Tongue (tissue), 2 donors: ENCODE data around the gene SMIM12. TPM values are rescaled to one million over a fixed set of nuclear protein-coding genes. Genes with fewer than 3 reads are reported as not detected.
"Not testable (repeated sequence)": the region's sequence is repeated elsewhere in the genome, so short reads cannot be mapped to it uniquely, and the experiment has no call there.

Experiments used
- DNase-seq: peaks from one replicate; pipeline ENCODE4 v3.0.0-alpha.2; 2015
- total RNA-seq: library from RNA; depleted of rRNA; stranded (reverse); fragments of >200 nt; gene quantifications from one replicate; pipeline ENCODE4 v1.2.3, GENCODE V29; 2014

SMIM12 gene
- total RNA-seq, 1 donor from 2014 or later: 16.9 TPM

DNA sequence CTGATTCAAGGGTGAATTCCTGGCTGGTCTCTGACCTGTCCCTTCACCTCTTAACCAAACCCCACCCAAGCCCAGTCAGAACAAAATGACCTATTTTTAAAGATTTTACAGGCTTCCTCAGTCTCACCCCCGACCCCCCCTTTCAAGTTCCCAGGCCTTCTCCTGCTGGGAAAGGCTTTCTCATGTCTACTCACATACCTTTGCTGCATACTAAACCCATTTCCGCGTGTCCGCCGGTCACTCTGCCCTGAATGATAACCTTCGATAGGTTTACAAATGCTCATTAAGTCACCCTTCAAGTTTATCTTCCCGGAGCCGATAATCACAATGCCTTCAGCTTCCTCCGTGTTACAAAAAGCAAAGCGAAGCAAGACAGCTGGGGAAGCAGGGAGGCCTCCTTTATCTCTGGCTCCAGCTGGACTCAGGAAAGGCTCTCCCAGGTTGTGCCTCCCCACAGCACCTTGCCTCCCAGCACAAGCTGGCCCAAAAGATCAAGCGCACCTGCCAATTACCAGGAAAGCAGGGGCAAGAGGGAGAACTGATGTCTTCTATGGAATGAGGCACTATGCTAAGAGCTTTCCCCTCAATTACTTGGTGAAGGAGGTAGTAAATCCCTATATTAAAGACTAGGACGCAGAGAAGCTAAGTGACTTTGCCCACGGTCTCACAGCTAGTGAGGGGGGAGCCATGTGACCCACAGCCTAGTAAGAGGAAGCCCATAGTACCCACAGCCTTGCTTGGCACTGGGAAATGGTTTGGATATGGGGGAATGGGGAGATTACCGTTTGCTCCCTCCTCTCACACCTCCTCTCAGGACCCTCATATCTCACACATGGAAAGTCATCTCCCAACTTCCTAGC, 15.9 kb downstream of the SMIM12 start:
- DNase-seq: no peak

DNA sequence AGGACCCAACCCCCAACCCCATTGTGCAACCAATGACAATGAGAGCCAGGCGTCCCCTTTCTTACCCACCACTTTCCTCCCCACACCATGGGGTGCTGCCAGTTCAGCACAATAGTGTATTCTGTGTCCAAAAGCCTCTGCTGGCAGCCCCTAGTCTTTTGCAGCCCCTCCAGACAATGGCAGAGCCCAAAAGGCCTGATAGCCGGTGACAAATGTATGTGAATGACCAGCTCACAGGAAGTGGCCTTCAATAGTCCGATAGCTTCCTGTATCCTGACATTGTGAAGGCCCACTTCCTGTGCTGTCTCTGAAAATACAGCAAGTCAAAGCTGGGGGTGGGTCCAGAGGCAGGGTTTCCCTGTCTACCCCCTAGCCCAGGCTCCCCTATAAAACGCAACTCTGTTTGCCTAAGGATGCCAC, 16.6 kb downstream of the SMIM12 start:
- no peak for DNase-seq

DNA sequence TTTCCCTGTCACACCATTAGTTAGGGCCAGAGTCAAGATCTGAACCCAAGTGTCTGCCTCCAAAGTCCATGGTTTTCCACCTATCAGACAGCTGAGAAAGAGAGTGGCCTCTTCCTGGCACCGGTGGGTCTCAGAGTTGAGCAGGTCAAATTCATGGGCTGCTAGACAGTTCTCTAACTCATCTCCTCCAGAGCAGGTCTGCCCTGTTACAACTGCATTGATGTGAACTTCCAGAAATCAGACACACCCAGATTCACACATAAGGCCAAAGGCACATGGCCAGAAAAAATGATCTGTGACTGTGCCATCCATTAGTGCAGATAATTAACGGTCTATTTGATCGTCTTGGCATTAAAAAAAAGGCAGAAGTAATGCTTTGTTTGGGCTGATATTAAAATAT, 17.5 kb downstream of the SMIM12 start:
- DNase-seq: no peak

DNA sequence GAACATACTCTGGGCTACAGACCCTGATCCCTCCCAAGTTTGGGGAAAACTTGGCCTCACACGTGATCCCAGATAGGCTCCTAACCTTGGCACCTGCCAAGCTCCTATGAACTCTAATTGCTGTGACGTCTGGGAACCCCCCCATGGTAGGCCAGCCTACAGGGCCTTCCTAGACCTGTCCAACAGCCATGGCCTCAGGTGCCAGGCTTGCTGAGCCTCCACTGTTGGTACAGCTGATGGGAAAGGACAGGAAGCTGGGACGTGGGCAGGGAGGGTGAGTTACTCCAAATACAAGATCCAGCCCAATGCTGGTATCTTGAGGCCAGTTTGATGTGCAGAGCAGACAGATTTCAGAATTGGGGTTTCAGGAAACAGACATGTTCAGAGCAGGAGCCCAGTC, 19.1 kb downstream of the SMIM12 start:
- DNase-seq: no peak

DNA sequence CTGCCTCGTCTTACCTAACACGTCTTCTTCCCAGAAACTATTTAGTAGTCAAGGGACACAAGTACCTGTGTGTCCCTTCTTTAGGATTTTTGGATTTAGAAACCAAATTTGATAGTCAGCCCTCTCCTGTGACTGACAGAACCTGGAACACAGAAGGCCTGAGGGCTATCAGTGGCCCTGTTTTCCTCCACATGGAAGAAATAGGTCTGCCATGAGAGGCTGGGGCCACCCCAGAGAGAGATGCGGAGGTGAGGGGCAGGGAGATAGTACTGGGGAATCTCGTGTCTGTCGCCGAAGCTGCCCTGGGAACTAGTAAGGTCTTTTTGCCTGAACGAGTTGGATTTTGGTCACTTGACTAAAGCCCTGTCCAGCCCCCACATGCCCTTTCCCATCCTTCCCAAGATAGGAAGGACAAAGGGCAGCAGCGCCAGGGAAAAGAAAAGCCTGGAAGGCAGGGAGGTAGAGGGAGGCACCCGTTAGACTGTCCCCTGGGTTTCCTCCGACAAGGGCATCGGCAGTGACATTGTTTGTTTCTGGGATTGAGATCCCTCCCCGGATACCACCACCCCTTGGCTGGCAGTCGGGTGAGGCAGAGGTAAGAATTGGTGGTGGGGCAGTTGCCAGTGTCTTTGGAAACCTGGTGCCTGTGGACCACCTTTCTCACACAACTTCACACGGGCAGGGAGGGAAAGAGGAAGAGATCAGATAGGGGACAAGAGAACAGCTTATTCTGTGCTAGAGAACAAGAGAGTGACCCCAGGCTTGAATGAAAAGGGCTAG, 19.8 kb downstream of the SMIM12 start:
- no peak for DNase-seq

DNA sequence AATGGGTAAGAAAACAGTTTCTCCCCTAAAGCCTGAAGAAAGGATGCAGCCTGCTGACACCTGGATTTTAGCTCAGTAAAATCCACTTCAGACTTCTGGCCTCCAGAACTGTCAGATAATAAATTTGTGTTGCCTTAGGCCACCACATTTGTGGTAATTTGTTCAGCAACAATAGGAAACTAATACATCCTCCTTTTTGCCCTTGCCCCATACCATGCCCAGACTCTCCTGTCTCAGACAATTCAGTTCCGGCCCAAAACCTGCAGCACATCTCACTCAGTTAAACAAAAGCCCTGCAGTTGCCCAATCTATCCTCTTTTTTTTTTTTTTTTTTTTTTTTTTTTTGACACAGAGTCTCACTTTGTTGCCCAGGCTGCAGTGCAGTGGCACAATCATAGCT, 25.8 kb downstream of the SMIM12 start:
- no peak for DNase-seq

DNA sequence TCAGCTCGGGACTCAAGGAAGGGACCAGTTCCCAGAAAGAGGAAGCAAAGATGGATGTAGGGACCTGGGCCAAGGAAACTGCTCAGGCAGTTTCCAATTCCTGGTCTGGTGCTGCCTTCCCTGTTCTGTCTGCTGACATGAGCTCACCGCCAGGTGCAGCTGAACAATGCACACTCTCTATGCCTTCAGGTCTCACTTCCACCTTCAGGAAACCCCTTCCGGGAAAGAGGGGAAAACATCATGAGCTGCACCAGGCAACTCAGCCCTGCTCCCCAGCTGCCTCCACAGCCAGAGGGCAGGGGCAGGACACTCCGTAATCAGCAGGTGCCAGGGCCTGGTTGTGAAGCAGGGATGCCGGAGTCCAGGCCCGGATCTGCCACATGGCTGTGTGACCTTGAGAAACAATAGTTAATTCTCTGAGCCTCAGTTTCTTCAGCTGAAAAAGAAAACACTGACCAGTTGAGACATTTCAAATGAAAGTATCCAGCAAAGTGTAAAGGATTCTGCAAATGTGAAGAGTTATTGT, 27.8 kb downstream of the SMIM12 start:
- DNase-seq: no peak

DNA sequence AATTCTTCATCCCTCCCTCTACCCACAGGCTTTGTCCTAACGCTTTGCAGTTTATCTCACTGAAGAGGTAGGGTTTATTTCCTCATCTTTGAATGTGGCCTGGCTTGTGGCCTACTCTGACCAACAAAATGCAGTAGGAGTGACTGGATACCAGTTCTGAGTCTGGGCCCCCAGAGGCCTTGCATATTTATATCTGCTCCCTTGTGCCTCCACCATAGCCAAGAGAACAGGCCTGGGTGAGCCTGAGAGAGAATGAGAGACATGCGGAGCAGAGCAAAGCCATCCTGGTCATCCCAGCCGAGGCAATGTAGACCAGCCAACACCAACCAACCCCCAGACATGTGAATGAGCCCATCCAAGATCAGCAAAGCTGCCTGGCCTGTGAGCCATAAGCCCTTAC, 30.3 kb downstream of the SMIM12 start:
- DNase-seq: no peak

DNA sequence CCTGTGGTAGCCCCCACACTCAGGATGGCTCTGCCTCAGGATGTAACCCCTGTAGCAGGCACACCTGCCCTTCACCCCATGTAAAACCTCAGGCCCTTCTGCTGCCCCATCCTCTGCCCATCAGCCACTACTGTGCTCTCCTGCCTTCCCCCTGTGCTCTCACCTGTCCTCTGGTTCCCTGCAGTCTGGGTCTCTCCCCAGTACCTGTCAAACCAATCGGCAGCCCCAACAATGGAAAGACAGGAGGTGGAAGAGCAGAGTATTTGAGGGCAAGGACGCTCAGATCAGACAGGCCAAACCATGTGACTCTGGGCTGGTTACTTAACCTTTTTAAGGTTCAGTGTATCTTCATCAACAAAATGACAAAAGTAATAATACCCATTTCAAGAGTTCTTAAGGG, 30.9 kb downstream of the SMIM12 start:
- no peak for DNase-seq

DNA sequence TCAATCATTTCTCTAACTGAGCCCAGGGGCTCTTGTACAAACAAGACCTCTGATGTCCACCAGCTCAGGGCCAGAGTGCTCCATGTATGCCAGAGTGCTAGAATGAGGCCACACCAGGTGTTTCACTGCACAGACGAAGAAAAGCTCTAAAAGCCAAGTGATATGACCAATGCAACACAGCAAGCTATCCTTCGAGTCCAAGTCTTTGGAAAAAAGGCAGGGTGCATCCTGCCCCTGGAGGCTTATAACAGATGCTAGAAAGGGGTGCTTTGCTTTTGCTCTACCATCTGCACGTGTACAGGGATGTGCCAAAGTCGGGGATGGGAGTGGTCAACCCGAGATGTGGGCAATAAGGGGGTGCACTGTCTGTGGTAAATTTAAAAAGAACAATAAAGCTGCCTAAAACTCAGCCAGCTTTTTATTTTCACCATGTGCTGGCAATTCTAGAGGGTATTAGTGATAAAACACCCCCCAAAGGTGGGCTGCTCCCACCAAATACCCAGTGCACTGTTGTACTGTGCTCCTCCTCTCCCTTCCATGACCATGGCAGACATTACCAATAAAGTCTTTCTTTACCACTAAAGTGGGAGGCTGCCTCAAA, 32.1 kb downstream of the SMIM12 start:
- no peak for DNase-seq

DNA sequence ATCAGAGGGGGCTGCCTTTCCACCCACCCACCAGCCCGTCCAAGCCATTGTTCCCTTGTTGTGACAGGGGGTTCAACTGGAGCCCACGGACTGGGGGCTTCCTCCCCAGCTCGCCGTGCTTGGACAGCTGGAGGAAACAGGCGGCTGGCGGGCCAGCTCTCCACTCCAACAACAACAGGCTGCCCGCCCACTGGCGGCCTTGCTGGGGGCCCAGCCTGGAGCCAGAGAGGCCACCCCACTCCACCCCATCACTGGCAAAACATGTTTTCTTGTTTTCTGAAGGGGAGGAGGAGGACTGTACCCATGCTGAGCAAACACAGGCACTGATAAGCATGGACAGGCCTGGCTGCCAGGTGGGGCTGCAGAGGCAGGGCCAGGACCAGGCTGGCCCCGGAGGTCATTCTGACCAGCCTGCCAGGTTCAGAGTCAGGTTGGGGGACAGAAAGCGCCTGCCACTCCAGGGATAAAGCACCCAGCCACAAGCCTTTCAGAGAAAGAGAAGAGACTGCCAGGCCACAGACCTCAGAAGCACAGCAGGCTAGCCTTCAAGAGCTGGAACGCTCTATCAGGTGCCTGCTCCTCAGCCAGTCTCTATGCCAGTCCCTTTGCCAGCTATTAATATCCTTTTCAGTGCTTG, 34.0 kb downstream of the SMIM12 start:
- DNase-seq: no peak

DNA sequence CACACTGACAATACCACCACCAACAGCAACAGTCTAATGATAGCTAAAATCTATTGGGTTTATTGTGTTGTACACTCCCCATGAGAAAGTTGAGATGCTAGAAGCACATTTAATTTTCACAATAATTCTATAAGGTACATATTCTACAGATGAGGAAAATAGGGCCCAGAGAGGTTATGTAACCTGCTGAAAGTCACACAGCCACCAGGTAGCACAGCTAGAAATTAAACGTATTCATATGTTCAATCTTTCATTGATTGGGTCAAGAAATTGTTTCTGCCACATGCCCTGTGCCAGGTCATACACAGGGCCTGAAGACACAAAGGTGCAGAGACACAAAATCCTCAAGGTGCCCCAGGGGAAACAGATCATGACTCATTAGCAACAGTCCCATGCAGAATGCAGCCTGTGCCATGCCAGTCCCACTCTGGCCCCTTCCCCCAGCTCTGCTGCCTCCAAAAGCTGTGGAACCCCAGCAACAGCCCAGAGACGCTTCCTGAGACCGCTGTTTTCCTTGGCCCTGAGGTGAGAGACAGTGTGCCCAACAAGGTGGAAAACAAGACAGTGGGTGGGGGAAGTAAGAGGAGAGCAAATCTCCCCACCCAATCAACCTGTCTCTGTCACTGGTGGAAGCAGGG, 34.6 kb downstream of the SMIM12 start:
- DNase-seq: no peak

DNA sequence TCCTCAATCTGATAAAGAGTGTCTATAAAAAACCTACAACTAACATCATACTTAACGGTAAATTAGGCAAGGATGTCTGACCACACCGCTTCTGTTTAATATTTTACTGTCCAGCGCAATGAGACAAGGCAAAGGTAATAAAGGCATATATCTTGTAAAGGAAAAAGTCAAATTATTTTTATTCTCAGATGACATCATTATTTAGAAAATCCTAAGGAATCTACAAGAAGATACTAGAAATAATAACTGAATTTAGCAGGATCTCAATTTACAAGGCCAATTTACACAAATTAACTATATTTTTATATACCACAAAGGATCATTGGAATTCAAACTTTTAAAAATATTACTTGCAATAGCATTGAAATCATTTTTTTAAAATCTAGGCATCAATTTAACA, 37.3 kb downstream of the SMIM12 start:
- DNase-seq: no peak

DNA sequence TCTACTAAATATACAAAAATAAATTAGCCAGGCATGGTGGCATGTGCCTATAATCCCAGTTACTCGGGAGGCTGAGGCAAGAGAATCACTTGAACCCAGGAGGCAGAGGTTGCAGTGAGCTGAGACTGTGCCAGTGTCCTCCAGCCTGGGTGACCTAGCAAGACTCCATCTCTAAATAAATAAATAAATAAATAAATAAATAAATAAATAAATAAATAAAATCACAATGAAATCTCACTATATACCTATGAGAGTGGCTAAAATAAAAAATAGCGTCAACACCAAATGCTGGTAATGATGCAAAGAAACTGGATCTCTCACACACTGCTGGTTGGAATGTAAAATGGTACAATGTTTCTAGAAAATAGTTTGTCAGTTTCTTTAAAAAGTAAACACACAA, 40.7 kb downstream of the SMIM12 start:
- not testable (repeated sequence) for DNase-seq

DNA sequence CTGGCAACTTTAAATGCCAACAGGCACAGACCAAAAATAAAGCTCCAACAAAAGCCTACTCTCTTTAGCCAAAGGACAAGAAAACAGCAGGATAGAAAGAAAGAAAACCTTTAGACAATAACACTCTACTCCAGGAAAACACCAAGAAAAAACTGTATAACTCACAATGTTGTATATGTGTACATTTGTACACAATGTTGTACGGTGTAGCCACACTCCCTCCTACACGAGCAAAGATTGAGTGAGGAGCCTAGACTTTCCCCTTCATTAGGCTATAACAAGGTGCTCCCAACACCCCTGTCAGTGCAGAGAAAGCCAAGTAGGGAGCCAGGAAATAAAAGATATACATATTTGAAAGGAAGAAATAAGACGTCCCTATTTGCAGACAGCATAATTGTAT, 42.8 kb downstream of the SMIM12 start:
- no peak for DNase-seq

DNA sequence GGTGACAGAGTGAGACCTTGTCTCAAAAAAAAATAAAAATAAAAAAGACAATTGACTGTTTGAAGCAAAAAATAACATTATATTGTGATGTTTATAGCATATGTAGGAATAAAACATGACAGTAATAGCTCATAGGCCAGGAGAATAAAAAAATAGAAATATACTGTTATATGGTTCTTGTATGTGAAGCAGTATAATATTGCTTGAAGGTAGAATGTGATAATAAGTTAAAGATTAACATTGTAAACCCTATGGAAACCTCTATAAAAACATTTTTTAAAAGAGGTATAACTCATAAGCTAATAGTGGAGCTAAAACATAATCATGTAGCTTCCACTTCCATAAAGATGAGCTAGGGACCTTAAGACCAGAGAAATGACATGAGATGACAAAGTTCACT, 43.2 kb downstream of the SMIM12 start:
- no peak for DNase-seq

DNA sequence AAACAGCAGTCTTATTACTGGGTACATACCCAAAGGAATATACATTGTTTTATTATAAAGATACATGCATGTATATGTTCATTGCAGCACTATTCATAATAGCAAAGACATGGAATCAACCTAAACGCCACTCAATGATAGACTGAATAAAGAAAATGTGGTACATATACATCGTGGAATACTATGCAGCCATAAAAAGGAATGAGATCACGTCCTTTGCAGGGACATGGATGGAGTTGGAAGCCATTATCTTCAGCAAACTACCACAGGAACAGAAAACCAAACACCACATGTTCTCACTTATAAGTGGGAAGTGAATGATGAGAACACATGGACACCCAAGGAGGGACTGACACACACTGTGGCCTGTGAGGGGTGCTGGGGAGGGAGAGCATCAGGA, 48.8 kb downstream of the SMIM12 start:
- DNase-seq: not testable (repeated sequence)

DNA sequence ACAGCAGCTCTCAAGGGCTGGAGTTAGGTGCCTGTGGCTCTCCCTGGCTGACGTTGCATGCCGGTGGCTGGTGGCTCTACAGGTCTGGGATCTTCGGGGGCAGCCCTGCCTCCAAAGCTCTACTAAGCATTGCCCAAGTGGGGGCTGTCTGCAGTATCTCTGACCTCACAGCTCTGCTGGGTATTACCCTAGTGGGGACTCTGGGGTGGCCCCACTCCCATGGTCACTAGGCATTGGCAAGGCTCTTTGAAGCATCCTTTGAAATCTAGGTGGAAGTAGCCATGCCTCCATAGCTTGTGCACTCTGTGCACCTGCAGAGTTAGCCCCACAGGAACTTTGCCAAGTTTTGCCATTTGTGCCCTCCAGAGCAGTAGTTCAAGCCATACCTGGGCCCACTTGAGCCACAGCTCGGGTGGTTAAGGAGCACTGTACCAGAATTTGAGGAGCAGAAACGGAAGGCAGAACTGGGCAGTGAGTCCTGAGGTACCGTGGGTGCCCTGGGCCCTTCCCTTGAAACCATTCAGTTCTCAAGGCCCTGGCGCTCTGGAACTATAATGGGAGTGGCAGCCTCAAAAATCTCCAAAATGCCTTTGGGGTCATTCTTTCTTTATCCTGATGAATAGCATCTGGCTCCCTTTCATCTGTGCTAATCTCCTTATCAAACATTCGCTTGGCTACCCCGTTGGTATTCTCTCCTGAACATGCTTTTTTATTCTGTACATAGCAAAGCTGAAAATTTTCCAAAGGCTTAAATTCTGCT, 51.3 kb downstream of the SMIM12 start:
- DNase-seq: no peak

DNA sequence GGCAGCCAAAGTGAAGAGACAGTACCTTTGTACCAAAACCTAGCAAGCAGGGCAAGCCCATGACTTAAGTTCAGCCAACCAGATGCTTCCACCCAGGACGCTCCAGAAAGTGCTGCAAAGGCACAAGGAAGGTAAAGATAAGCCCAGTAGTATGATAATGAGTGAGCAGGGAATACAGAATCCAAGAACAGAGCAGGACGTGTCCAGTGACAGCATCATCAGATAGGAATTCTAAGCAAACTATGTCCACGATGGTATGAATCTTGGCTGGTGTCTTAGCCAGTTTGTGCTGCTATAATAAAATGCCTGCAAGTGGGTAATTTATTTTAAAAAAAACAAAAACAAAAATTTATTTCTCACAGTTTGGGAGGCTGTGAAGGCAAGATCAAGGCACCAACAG, 53.2 kb downstream of the SMIM12 start:
- no peak for DNase-seq

DNA sequence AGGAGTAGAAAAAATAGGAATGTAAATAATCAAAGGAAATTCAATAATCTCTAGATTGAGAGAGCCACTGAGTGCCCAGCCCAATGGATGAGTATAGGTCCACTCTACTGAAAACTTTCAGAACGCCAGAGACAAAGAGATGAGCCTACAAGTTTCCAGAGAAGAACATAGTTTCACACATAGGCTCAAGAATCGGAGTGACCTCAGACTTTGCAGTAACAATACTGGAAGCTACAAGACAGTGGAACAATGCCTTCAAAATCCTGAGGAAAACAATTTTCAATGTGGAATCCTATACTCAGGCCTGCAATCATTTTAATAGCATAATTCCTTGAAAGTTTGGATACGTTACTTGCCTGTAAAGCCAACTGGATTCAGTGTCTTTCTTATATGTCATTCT, 55.8 kb downstream of the SMIM12 start:
- DNase-seq: no peak
